ENCODE measurements around the gene CEP290. TPM values are rescaled to one million over a fixed set of nuclear protein-coding genes. Genes with fewer than 3 reads are reported as not detected.
"Not testable (repeated sequence)": the region's sequence is repeated elsewhere in the genome, so short reads cannot be mapped to it uniquely, and the experiment has no call there.

Gene CEP290
- total RNA-seq, 1 experiment from 2014 or later, result 9.6 TPM

- Mint-ChIP-seq H3K27me3 (ENCODE audit: low read depth) (no peaks in the 10 kb centered on the region; the same call in 1 of the 2 replicates), H3K36me3 (no peaks in the 10 kb centered on the region; the same call in 1 of the 2 replicates), H3K4me1 (peaks cover 38% of the 10 kb centered on the region), H3K9me3 (no peaks in the 10 kb centered on the region), H3K27ac (peak overlapping the region; percentile 89), H3K4me3 (peak overlapping the region; percentile 92)
- ATAC-seq (peak; percentile 0; the same call in 1 of the 2 replicates), DNase-seq (ENCODE audit: low spot score) (peak; percentile 38)
- POLR2A ChIA-PET, result interaction anchor here (0.7 kb wide), 1 partner anchor 436 kb away, joined by 3 read pairs; no protein-coding TSS in a partner anchor
- TF ChIP-seq OVOL2 (CRISPR knock-in tag; IDR thresholded peaks at IDR 0.05; ENCODE audit: borderline replicate concordance), result no peak
- TF ChIP-seq E2F1 (CRISPR knock-in tag; IDR thresholded peaks at IDR 0.05), result no peak
- no peak for TF ChIP-seq PRDM15 (CRISPR knock-in tag; IDR thresholded peaks at IDR 0.05)
- TF ChIP-seq HMGXB4 (CRISPR knock-in tag; IDR thresholded peaks at IDR 0.05), result no peak
- no peak for TF ChIP-seq AR (CRISPR knock-in tag; IDR thresholded peaks at IDR 0.05)
- TF ChIP-seq FOXP1 (CRISPR knock-in tag; IDR thresholded peaks at IDR 0.05; ENCODE audit: borderline replicate concordance), result no peak
- no peak for TF ChIP-seq RORB (CRISPR knock-in tag; IDR thresholded peaks at IDR 0.05)
- TF ChIP-seq ZNF425 (CRISPR knock-in tag; conservative IDR thresholded peaks at IDR 0.05), result no peak
- TF ChIP-seq ATF1 (CRISPR knock-in tag; IDR thresholded peaks at IDR 0.05), result no peak
- CTCF ChIA-PET, result interaction anchor here (1.1 to 1.2 kb wide), 2 partner anchors 250 to 469 kb away, joined by 3 to 7 read pairs; no protein-coding TSS in a partner anchor
Observed at GRCh38 chr12:88142610-88142991, 713 bp upstream of the CEP290 start.

GRCh38 chr12:88141425-88141773 lies 489 bp downstream of the CEP290 start:
- CTCF ChIA-PET, result interaction anchor here (0.6 to 1.2 kb wide), 2 partner anchors 252 to 437 kb away, joined by 3 to 7 read pairs; no protein-coding TSS in a partner anchor
- Mint-ChIP-seq H3K36me3 (no peaks in the 10 kb centered on the region; the same call in 1 of the 2 replicates), H3K4me3 (peak overlapping the region; percentile 92), H3K27me3 (ENCODE audit: low read depth) (no peaks in the 10 kb centered on the region; the same call in 1 of the 2 replicates), H3K4me1 (peaks cover 35% of the 10 kb centered on the region), H3K27ac (0 out of 2 replicates have a peak overlapping the region, but pooled peaks have one; percentile 24), H3K9me3 (no peaks in the 10 kb centered on the region)
- DNase-seq (ENCODE audit: low spot score), result no peak
- TF ChIP-seq GABPB1 (CRISPR knock-in tag; IDR thresholded peaks at IDR 0.05), result 0 out of 2 replicates have a peak, but pooled peaks have one; percentile 7
- TF ChIP-seq FOXJ3 (CRISPR knock-in tag; IDR thresholded peaks at IDR 0.05; ENCODE audit: borderline replicate concordance), result no peak
- no peak for TF ChIP-seq SP1 (CRISPR knock-in tag; conservative IDR thresholded peaks at IDR 0.05)
- ATAC-seq, result no peak
- POLR2A ChIA-PET, result no interaction called here

GRCh38 chr12:88139711-88140110 lies 2.2 kb downstream of the CEP290 start:
- POLR2A ChIA-PET; CTCF ChIA-PET; H3K27me3 Mint-ChIP-seq (ENCODE audit: low read depth); DNase-seq (ENCODE audit: low spot score); H3K9me3 Mint-ChIP-seq; ATAC-seq; H3K4me3 Mint-ChIP-seq; H3K36me3 Mint-ChIP-seq; H3K27ac Mint-ChIP-seq: not testable (repeated sequence)
- H3K4me1 Mint-ChIP-seq, result peaks cover 18% of the 10 kb centered on the region

GRCh38 chr12:88133181-88133580 lies 8.7 kb downstream of the CEP290 start:
- H3K4me3 Mint-ChIP-seq; H3K9me3 Mint-ChIP-seq; H3K4me1 Mint-ChIP-seq; ATAC-seq; H3K27me3 Mint-ChIP-seq (ENCODE audit: low read depth); H3K36me3 Mint-ChIP-seq; H3K27ac Mint-ChIP-seq; POLR2A ChIA-PET; DNase-seq (ENCODE audit: low spot score); CTCF ChIA-PET: not testable (repeated sequence)

Measured in WTC11 (cell line).